Prostate gland (tissue), 2 donors: Measurements from ENCODE around the gene ADARB1.

ENCODE experiments used
- CTCF ChIP-seq, 4 experiments: fragments of 200-600 bp in 2 of 4; fragments of 450-650 bp in 2 of 4; sonication (generic) in 2 of 4; IDR thresholded peaks; 1 replicate in 3 of 4; 2 replicates in 1 of 4; pipeline ENCODE4 v1.5.1; 2016 to 2019; ENCODE audit warnings: antibody characterized with exemption in 4 of 4, mild to moderate bottlenecking in 2 of 4, moderate library complexity in 2 of 4
- POLR2A ChIP-seq: fragments of 450-650 bp; IDR thresholded peaks from one replicate; pipeline ENCODE4 v1.6.1; 2016; ENCODE audit warnings: antibody characterized with exemption, mild to moderate bottlenecking
- POLR2AphosphoS5 ChIP-seq: sonication (generic); formaldehyde crosslinking; IDR thresholded peaks from one replicate; pipeline ENCODE4 v1.6.1; 2017; ENCODE audit warnings: antibody characterized with exemption

GRCh38 chr21:45041351-45041805, 33.0 kb upstream of the ADARB1 start:
- TF ChIP-seq POLR2A = no peak
- no peak for TF ChIP-seq CTCF (IDR thresholded peaks at IDR 0.05)
- no peak for TF ChIP-seq POLR2AphosphoS5
